B cell (primary cell): Measurements from ENCODE around the gene PLA2G4E. TPM values are rescaled to one million over a fixed set of nuclear protein-coding genes. Genes with fewer than 3 reads are reported as not detected.

Source experiments
- ATAC-seq: fragments of 200-7000 bp; cut with Tn5 transposase; one replicate; pipeline ENCODE4 v1.10.0; 2021; ENCODE audit warnings: low read depth, mild to moderate bottlenecking, moderate number of reproducible peaks, moderate library complexity
- CTCF ChIA-PET: fragments of 350-600 bp; sonication (Branson Sonifier 250); formaldehyde crosslinking; loops from one replicate; lab custom pipeline; 2021; ENCODE audit warnings: antibody characterized with exemption, inconsistent platforms; lab: Charles Lee
- POLR2A ChIA-PET: fragments of 350-600 bp; sonication (Branson Sonifier 250); formaldehyde crosslinking; loops from one replicate; lab custom pipeline; 2021; ENCODE audit warnings: antibody characterized with exemption; lab: Charles Lee
- DNase-seq: peaks from one replicate; pipeline ENCODE4 v3.0.0; 2013
- H2AFZ ChIP-seq: 2 replicates; pipeline ENCODE4 v1.6.1; 2012; ENCODE audit warnings: mild to moderate bottlenecking, low read depth, low read length; ENCODE audit not compliant: insufficient read depth, poor library complexity, severe bottlenecking
- H3K27ac ChIP-seq, 2 donors: 1 replicate in 1 of 2; 2 replicates in 1 of 2; pipeline ENCODE4 v1.5.1; 2012 to 2013; ENCODE audit warnings: low read length in 2 of 2, mild to moderate bottlenecking in 2 of 2, moderate library complexity in 1 of 2
- H3K27me3 ChIP-seq, 4 experiments: fragments of 200-600 bp in 1 of 4; sonication (generic) in 1 of 4; replicated peaks in 1 of 4; 1 replicate in 2 of 4; 2 replicates in 2 of 4; pipeline versions ENCODE4 v1.6.1 to v1.7.0; 2013 to 2016; ENCODE audit warnings: low read length in 3 of 4, mild to moderate bottlenecking in 2 of 4, mixed read lengths in 1 of 4, moderate library complexity in 1 of 4; ENCODE audit not compliant: insufficient read depth in 4 of 4, control insufficient read depth in 3 of 4; ENCODE audit errors: control extremely low read depth in 1 of 4
- H3K36me3 ChIP-seq, 2 experiments: replicated peaks in 1 of 2; 1 replicate in 1 of 2; 2 replicates in 1 of 2; pipeline versions ENCODE4 v1.6.1 to v1.7.1; 2013; ENCODE audit warnings: low read length in 1 of 2; ENCODE audit not compliant: insufficient read depth in 2 of 2, control insufficient read depth in 1 of 2; ENCODE audit errors: control extremely low read depth in 1 of 2, extremely low read depth in 1 of 2
- H3K4me1 ChIP-seq, 2 donors: fragments of 200-600 bp in 1 of 2; sonication (generic) in 1 of 2; 1 replicate in 1 of 2; 2 replicates in 1 of 2; pipeline versions ENCODE4 v1.5.1 to v1.6.1; 2013 to 2017; ENCODE audit warnings: low read length in 2 of 2; ENCODE audit not compliant: control insufficient read depth in 2 of 2, insufficient read depth in 2 of 2
- H3K4me2 ChIP-seq: replicated peaks from 2 replicates; pipeline ENCODE3; 2012; ENCODE audit warnings: mild to moderate bottlenecking, low read depth, low read length; ENCODE audit not compliant: poor library complexity, severe bottlenecking
- H3K4me3 ChIP-seq, 5 experiments: fragments of 200-600 bp in 1 of 5; sonication (generic) in 1 of 5; 1 replicate in 3 of 5; 2 replicates in 2 of 5; pipeline versions ENCODE4 v1.5.1 to v1.7.0; 2011 to 2016; ENCODE audit warnings: low read length in 4 of 5, mild to moderate bottlenecking in 4 of 5, low read depth in 2 of 5, control low read depth in 1 of 5, moderate library complexity in 1 of 5; ENCODE audit not compliant: insufficient read depth in 1 of 5; ENCODE audit errors: control extremely low read depth in 1 of 5, extremely low read depth in 1 of 5
- H3K79me2 ChIP-seq: fragments of 200-600 bp; sonication (generic); one replicate; pipeline ENCODE4 v1.6.0; 2016; ENCODE audit warnings: low read length; ENCODE audit not compliant: control insufficient read depth, insufficient read depth
- H3K9ac ChIP-seq: fragments of 200-600 bp; sonication (generic); 2 replicates; pipeline ENCODE4 v1.6.1; 2017; ENCODE audit warnings: mild to moderate bottlenecking, low read length, moderate library complexity
- H3K9me3 ChIP-seq, 3 donors: one replicate each; pipeline versions ENCODE4 v1.6.1 to v1.7.1; 2013; ENCODE audit warnings: low read length in 2 of 3; ENCODE audit not compliant: control insufficient read depth in 2 of 3, insufficient read depth in 1 of 3; ENCODE audit errors: control extremely low read depth in 1 of 3
- H4K20me1 ChIP-seq: 2 replicates; pipeline ENCODE4 v1.6.0; 2012; ENCODE audit warnings: mild to moderate bottlenecking, low read length; ENCODE audit not compliant: insufficient read depth, control insufficient read depth, poor library complexity, severe bottlenecking
- H3K27ac Mint-ChIP-seq: one replicate; pipeline ENCODE4 v1.8.0; 2021; ENCODE audit warnings: mixed read lengths
- H3K27me3 Mint-ChIP-seq: one replicate; pipeline ENCODE4 v1.8.0; 2021; ENCODE audit warnings: mixed read lengths
- H3K4me1 Mint-ChIP-seq: one replicate; pipeline ENCODE4 v1.8.0; 2021; ENCODE audit warnings: mixed read lengths
- H3K4me3 Mint-ChIP-seq: one replicate; pipeline ENCODE4 v1.8.0; 2021; ENCODE audit warnings: mixed read lengths
- H3K9me3 Mint-ChIP-seq: one replicate; pipeline ENCODE4 v1.8.0; 2022; ENCODE audit warnings: mixed read lengths; ENCODE audit not compliant: insufficient read depth
- EZH2 ChIP-seq: IDR thresholded peaks from 2 replicates; pipeline ENCODE4 v1.6.1; 2012; ENCODE audit warnings: borderline replicate concordance, low read depth, mild to moderate bottlenecking, moderate library complexity, low read length; ENCODE audit not compliant: insufficient read depth, poor library complexity, severe bottlenecking
- WGBS: methylation state at CpG from one replicate; pipeline ENCODE4 v1.1.5; 2013; ENCODE audit warnings: missing lambda C conversion rate; ENCODE audit not compliant: insufficient coverage; 5-methylcytosine and 5-hydroxymethylcytosine counted together
- intact Hi-C: fragments of 100-400 bp; cut with micrococcal nuclease; formaldehyde crosslinking; loops from one replicate; pipeline ENCODE4 v1.10.0; 2022
- polyA plus RNA-seq: library from polyadenylated mRNA; depleted of rRNA; stranded (reverse); fragments of >200 nt; gene quantifications from 2 replicates; pipeline ENCODE4 v1.2.3, GENCODE V29; 2012
- total RNA-seq, 2 donors: library from RNA; stranded (reverse); fragments of 120-200 nt in 1 of 2; gene quantifications; 1 replicate in 1 of 2; 2 replicates in 1 of 2; pipeline versions ENCODE4 v1.2.3 to v1.2.4, GENCODE V29; 2013 to 2022
- TF ChIP-seq, protein P1 (sequence below): fragments of 200-600 bp; IDR thresholded peaks from one replicate; pipeline ENCODE4 v1.8.0; 2022; ENCODE audit warnings: antibody characterized with exemption, mild to moderate bottlenecking

PLA2G4E gene
- total and polyA plus RNA-seq, 2 donors (not counting 1 experiment from before 2014, with no cell fraction given) = not detected

DNA sequence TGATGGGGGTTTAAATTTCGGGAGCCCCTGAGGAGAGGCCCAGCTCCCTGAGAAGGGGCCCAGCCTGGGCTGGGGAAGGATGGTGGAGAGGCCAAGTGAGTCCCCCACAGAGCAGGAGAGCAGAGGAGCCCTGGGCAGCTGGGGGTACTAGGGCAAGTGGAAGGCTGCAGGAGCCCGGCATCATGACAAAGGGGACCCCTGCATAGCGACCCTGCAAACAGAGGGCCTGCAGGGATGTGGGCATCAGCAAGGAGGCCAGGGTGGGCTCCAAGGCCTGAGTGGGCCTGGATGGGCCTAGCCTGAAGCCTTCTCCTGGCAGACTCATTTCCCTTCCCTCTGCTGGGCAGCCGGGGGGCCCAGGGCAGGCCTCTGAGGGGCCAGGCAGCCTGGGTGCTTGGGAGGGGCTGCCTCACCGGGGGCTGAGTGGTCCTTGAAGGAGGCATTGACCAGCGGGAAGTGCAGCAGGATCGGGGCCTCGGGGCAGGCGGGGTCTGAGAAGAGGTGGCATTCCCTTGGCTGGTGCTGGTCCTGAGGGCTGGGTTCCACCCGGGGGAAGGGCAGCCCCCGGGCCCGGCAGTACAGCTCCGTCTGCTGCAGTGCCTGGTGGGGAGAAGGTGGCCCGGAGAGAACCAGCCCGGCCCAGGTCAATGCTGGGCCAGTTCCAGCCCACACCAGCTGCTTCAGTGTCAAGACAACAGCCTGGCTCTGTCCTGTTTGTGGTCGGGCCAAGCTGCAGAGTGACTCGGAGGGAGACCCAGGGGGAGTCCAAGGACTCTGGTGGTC, 48.8 kb upstream of the PLA2G4E start:
- DNase-seq = no peak
- Mint-ChIP-seq H3K9me3 (peaks cover 5% of the 10 kb centered on the region), H3K4me1 (peaks cover 2% of the 10 kb centered on the region), H3K27me3 (peaks cover 35% of the 10 kb centered on the region), H3K4me3 (no peak overlapping the region), H3K27ac (no peak overlapping the region)
- Histone ChIP-seq H3K4me1 (no peaks in the 10 kb centered on the region), H3K9me3 (peaks cover 0 to 14% (median 0%) of the 10 kb centered on the region in 3 donors), H3K4me3 (no peak overlapping the region), H3K9ac (no peak overlapping the region), H3K36me3 (no peaks in the 10 kb centered on the region), H3K4me2 (no peak overlapping the region), H3K79me2 (no peaks in the 10 kb centered on the region), H2AFZ (no peak overlapping the region), H3K27me3 (peaks cover 0 to 12% (median 0%) of the 10 kb centered on the region in 4 experiments), H3K27ac (no peak overlapping the region), H4K20me1 (no peaks in the 10 kb centered on the region)
- TF ChIP-seq, protein P1, sequence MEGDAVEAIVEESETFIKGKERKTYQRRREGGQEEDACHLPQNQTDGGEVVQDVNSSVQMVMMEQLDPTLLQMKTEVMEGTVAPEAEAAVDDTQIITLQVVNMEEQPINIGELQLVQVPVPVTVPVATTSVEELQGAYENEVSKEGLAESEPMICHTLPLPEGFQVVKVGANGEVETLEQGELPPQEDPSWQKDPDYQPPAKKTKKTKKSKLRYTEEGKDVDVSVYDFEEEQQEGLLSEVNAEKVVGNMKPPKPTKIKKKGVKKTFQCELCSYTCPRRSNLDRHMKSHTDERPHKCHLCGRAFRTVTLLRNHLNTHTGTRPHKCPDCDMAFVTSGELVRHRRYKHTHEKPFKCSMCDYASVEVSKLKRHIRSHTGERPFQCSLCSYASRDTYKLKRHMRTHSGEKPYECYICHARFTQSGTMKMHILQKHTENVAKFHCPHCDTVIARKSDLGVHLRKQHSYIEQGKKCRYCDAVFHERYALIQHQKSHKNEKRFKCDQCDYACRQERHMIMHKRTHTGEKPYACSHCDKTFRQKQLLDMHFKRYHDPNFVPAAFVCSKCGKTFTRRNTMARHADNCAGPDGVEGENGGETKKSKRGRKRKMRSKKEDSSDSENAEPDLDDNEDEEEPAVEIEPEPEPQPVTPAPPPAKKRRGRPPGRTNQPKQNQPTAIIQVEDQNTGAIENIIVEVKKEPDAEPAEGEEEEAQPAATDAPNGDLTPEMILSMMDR = no peak
- TF ChIP-seq EZH2 = no peak
- ATAC-seq = no peak
- ChIA-PET CTCF (interaction anchor here (1.4 kb wide), 1 partner anchor 14 kb away, joined by 4 read pairs; no protein-coding TSS in a partner anchor), POLR2A (no interaction called here)
- intact Hi-C loops = no loop called here
- 93% methylated on average over 15 of the region's 17 CpGs for WGBS

DNA sequence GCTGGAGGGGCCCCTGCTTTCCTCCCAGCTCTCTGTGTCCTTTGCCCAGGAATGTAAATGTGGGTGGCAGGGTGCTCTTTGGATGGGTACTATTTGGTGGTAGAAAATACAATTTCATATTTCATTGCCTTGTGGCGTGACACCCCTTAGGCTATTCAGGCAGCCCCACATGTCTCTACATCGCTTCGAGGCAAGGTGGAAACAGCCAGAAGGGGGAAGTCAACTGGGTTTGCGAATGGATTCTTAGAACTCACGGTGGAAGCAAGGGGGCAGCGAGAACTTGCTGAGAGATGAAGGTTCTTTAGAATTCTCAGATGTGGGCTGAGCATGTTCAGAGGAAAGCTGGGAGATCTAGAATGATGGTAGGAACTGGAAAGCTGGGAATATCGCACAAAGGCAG, 48.2 kb upstream of the PLA2G4E start:
- no peak overlapping the region for H3K27ac Mint-ChIP-seq
- intact Hi-C loops = no loop called here
- TF ChIP-seq, protein P1 = no peak
- TF ChIP-seq EZH2 = no peak
- Histone ChIP-seq H3K4me1 (no peaks in the 10 kb centered on the region), H3K36me3 (no peaks in the 10 kb centered on the region), H3K27me3 (peaks cover 0 to 15% (median 0%) of the 10 kb centered on the region in 4 experiments), H3K9me3 (peaks cover 0 to 14% (median 0%) of the 10 kb centered on the region in 3 donors), H3K79me2 (no peaks in the 10 kb centered on the region), H2AFZ (no peak overlapping the region), H4K20me1 (no peaks in the 10 kb centered on the region), H3K4me2 (no peak overlapping the region), H3K9ac (no peak overlapping the region), H3K27ac (no peak overlapping the region), H3K4me3 (no peak overlapping the region)
- ChIA-PET POLR2A (no interaction called here), CTCF (interaction anchor here (1.4 kb wide), 1 partner anchor 14 kb away, joined by 4 read pairs; no protein-coding TSS in a partner anchor)
- H3K27me3 Mint-ChIP-seq = peaks cover 36% of the 10 kb centered on the region
- H3K4me3 Mint-ChIP-seq = no peak overlapping the region
- 84% methylated on average over 6 of the region's 7 CpGs for WGBS
- peaks cover 5% of the 10 kb centered on the region for H3K9me3 Mint-ChIP-seq
- H3K4me1 Mint-ChIP-seq = peaks cover 2% of the 10 kb centered on the region
- no peak for DNase-seq
- ATAC-seq = no peak
